Progenitor cell of endocrine pancreas (in vitro differentiated cells): Measurements from ENCODE around the gene SLC28A3. TPM values are rescaled to one million over a fixed set of nuclear protein-coding genes. Genes with fewer than 3 reads are reported as not detected.

ENCODE experiments used
- DNase-seq: peaks from one replicate; pipeline ENCODE4 v3.0.0; 2021; ENCODE audit warnings: low spot score; ENCODE audit not compliant: unreplicated experiment
- H3K27ac Mint-ChIP-seq: 2 replicates; pipeline ENCODE4 v1.8.0; 2021; ENCODE audit warnings: mild to moderate bottlenecking, moderate library complexity, mixed read lengths
- H3K27me3 Mint-ChIP-seq: 2 replicates; pipeline ENCODE4 v1.8.0; 2021; ENCODE audit warnings: mixed read lengths
- H3K36me3 Mint-ChIP-seq: 2 replicates; pipeline ENCODE4 v1.8.0; 2022; ENCODE audit warnings: mixed read lengths; ENCODE audit not compliant: insufficient read depth
- H3K4me1 Mint-ChIP-seq: 2 replicates; pipeline ENCODE4 v1.8.0; 2021; ENCODE audit warnings: low read depth, mixed read lengths
- H3K4me3 Mint-ChIP-seq: 2 replicates; pipeline ENCODE4 v1.8.0; 2021; ENCODE audit warnings: low read depth, mild to moderate bottlenecking, moderate library complexity, mixed read lengths
- H3K9me3 Mint-ChIP-seq: 2 replicates; pipeline ENCODE4 v1.8.0; 2021; ENCODE audit warnings: low read depth, mixed read lengths
- CTCF ChIP-seq: fragments of 200-600 bp; sonication (generic); IDR thresholded peaks from one replicate; pipeline ENCODE4 v1.5.0; 2021; ENCODE audit warnings: antibody characterized with exemption, mild to moderate bottlenecking; ENCODE audit not compliant: unreplicated experiment
- total RNA-seq: library from RNA; stranded (reverse); gene quantifications from 2 replicates; pipeline ENCODE4 v1.2.1, GENCODE V29; 2021

Gene SLC28A3
- total RNA-seq, 1 donor from 2014 or later = 0.62 TPM

- Mint-ChIP-seq H3K36me3 (no peaks in the 10 kb centered on the region), H3K27me3 (no peaks in the 10 kb centered on the region), H3K9me3 (peaks cover 9% of the 10 kb centered on the region), H3K27ac (peak overlapping the region; percentile 85), H3K4me1 (peaks cover 19% of the 10 kb centered on the region), H3K4me3 (no peak overlapping the region)
- DNase-seq = no peak
- no peak for TF ChIP-seq CTCF
Measured at GRCh38 chr9:84226126-84226525, 114.4 kb downstream of the SLC28A3 start.
